Measurements from ENCODE around the gene MTFMT.

DNA sequence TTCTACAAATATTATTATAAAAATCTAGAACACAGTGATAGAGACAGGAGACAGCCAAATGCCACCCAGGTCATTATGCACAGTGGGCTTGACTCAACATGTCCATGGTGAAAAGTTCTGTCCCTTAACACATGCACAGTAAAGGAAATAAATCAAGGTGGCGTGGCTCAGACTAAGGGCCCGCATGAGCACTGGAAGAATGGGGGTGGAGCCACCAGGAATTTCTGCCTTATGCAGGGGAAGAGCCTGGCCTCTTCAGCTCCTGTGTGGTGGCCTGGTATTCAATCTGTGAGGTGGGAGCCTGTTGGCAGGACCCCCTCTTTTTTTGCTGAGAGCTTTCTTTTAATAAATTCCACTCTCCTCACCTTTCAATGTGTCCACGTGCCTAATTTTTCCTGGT, 22.6 kb downstream of the MTFMT start:
- no peak for TF ChIP-seq CTCF (conservative IDR thresholded peaks at IDR 0.05 in 1 of 2, IDR thresholded peaks at IDR 0.05 in 1 of 2; ENCODE audit: low read depth in 1 of 2, low read length in 2 of 2)
- no peak for TF ChIP-seq EZH2 (IDR thresholded peaks at IDR 0.05; ENCODE audit: low read length, missing control alignments)

Data from fibroblast of lung (primary cell).